HG03378 (cell line): Measurements from ENCODE around the gene ANKDD1B.

Experiments
- ATAC-seq: cut with Tn5 transposase; IDR thresholded peaks from one replicate; pipeline ENCODE4 v1.9.1; 2021; ENCODE audit warnings: mild to moderate bottlenecking, moderate library complexity; ENCODE audit not compliant: unreplicated experiment

ANKDD1B gene

DNA sequence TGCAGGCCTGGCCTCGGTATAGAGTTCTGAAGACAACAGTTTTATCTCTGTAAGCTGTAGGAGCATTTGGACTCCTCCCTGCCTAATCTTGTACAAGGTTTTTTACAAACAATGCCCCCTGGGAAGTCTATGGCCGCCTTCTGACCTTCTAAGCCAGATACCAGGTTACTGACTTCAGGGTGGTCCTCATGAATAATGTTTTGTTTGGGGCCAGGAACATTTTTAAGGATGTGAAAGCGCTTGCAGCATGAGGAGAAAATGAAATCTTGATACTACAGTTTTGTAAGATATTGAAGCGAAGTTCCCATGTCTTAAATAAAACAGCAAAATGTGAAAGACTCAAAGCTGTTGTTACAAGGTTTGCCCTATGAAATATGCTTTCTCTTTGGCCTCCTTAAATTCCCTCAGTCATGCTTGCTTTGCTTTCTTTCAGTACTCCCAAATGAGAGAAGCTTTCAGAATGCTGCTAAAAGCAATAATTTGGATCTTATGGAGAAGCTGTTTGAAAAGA, 5.2 kb downstream of the ANKDD1B start:
- no peak for ATAC-seq

DNA sequence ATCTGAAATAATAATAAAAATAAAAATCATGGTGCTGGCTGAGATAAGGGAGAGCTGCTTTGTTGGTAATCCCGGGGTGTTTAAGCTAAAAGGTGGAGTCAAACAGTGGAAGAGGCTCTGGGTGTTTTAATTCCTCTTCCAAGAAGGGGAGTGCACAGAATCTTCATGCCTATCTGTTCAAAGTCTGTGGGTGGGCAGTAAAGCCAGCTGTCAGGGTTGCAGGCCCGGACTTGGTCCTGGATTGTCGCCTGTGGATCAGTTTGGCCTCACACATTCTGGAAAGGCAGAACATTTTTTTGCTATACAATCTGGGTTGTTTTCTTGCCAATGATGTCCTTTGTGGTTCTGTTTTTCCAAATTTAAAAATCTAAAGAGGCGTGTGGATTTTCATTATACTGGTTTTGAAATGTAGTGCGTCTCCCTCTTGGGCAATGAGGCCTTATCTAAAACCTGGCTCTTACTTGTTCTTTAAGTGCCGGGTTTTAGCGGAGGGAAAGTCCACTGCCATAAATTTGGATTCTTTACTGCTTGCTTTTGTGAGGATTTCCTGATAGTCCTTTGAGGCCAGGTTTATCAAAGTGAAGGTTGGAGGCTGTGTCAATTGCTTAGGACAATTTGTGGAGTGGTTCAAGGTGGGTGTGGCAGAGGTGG, 5.8 kb downstream of the ANKDD1B start:
- ATAC-seq: no peak

GRCh38 chr5:75617736-75618352, 6.6 kb downstream of the ANKDD1B start:
- ATAC-seq: no peak

GRCh38 chr5:75620184-75620959, 9.1 kb downstream of the ANKDD1B start:
- ATAC-seq: no peak

DNA sequence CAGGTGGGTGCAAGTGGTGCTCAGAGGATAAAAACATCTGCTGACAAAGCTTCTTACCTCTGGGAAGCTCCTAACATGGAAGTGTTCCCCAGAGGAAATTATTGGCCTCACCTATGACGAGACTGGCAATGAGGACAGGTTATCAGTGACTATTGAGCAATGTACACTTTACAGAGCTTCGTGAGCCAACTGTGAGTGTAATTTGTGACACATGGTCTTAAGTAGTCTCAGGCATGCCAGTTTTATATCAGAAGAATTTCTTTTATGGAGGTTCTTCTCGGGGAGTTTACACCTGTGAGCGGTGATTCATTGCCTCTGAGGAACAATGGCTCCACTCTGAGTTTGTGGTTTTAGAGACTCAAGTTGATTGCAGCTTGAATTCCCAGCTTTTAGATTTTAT, 11.3 kb downstream of the ANKDD1B start:
- ATAC-seq: no peak

DNA sequence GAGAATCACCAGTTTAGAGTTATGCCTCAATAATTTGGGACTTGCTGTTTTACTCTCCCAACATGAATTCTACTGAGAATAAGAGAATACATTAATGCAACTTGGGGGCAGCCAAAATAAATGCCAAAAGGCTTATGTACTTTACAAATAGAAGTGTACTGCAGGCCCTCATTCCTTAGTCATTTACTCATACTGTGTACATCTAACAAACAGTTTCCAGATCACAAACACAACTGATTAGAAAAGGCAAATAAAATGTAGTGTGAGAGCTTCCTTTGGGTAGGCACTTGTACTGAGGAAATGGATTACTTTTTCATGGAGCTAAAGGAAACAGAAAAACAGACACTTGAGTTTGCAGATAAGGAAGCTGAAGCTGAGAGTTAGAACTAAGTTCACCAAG, 12.6 kb downstream of the ANKDD1B start:
- no peak for ATAC-seq

- ATAC-seq: no peak
These were observed 15.7 kb downstream of the ANKDD1B start for GRCh38 chr5:75626959-75627358.

- no peak for ATAC-seq
These were observed 16.5 kb downstream of the ANKDD1B start for GRCh38 chr5:75627801-75628200.

GRCh38 chr5:75630875-75631274, 19.6 kb downstream of the ANKDD1B start:
- no peak for ATAC-seq

- no peak for ATAC-seq
These were observed 21.1 kb downstream of the ANKDD1B start for GRCh38 chr5:75632321-75632720.

GRCh38 chr5:75637949-75638348, 26.7 kb downstream of the ANKDD1B start:
- ATAC-seq: no peak

DNA sequence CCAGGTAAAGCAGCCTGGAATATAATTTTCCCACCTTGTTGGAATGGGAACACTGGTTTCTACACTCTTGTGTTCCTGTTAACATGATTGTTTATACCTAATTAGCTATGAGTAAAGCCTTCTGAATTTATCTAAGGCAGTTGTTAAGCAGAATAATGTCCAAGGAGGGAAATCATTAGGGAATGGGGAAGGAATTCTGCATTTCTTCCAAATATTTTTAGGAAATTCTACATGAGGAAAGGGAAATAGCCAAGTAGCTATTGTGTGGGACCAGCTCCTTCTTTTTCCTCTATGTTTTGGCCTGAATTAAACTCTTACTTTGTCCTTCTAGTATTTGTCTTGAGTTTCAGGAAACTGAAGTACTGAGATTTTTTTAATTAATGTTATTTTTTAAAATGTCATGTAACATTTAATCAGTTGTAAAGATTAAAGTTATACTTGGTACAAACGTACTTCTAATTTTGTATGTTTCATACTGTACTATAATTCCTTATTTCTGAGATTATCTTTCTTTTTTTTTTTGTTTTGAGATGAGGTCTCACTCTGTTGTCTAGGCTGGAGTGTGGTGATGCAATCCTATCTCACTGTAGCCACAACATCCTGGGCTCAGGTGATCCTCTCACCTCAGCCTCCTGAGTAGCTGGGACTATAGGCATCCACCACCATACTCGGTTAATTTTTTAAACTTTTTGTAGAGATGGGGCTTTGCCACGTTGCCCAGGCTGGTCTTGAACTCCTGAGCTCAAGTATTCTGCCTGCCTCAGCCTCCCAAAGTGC, 28.5 kb downstream of the ANKDD1B start:
- ATAC-seq: no peak

DNA sequence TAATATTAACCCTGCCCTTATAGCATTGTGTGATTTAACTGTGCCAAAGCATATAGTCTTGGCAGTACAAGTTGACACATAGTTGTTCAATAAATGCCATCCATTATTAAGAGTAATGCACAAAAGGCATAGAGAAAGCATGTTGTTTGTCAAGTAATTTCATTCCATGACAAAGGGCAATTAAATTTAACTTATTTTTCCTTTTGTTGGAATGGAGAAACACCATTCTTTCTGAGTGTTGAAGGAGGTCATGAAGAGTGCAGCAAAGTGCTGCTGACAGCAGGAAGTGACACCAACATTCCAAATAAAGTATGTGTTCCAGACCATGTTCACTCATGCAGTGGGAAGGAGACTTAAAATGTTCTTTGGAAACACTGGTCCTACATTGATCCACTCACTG, 29.1 kb downstream of the ANKDD1B start:
- ATAC-seq: no peak

GRCh38 chr5:75640826-75641225, 29.6 kb downstream of the ANKDD1B start:
- no peak for ATAC-seq

- no peak for ATAC-seq
These were observed 37.5 kb downstream of the ANKDD1B start for GRCh38 chr5:75648712-75649111.

GRCh38 chr5:75651575-75652238, 40.5 kb downstream of the ANKDD1B start:
- ATAC-seq: no peak

DNA sequence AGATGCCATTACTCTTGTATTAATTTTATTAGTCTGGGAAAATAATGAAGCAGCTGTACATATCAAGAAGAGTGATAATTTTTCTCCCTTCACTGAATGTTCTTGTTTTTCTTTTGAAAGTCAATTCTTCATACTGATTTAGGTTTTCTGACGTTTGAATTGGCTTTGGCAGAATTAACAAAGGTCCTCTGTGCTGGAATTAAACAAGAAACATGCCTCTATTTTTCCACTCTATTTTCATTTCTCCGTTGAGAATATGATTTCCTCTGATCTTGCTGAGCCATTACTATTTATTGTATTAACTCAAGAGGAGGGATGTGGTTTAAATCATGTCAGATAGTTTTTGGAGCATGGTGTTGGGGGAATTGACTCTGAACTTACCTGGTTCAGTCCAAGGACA, 42.3 kb downstream of the ANKDD1B start:
- no peak for ATAC-seq

- ATAC-seq: no peak
These were observed 43.5 kb downstream of the ANKDD1B start for GRCh38 chr5:75654693-75655295.

- no peak for ATAC-seq
These were observed 45.2 kb downstream of the ANKDD1B start for GRCh38 chr5:75656311-75657003.
